Measurements from ENCODE around the gene NATD1.
A peak's percentile ranks its signal among the peaks of the same experiment; 100 is the strongest.

Gene NATD1

DNA sequence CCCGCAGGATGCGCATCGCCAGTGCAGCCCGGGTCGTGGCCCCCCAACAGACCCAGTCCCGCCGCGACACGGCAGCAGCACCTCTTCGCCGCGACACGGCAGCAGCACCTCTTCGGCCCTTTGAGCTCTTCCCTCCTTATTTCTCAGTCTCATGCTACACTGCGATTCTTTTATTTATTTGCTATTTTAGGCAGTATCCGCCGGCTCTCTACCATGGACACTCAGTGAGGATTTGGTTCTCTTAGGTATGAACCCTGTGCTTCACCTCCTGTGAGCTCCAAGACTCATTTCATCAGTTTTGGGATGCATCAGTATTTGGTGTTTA is 23.0 kb upstream of the NATD1 start:
- no peak for DNase-seq (ENCODE audit: insufficient read length, low spot score)
- no peak for FAIRE-seq

DNA sequence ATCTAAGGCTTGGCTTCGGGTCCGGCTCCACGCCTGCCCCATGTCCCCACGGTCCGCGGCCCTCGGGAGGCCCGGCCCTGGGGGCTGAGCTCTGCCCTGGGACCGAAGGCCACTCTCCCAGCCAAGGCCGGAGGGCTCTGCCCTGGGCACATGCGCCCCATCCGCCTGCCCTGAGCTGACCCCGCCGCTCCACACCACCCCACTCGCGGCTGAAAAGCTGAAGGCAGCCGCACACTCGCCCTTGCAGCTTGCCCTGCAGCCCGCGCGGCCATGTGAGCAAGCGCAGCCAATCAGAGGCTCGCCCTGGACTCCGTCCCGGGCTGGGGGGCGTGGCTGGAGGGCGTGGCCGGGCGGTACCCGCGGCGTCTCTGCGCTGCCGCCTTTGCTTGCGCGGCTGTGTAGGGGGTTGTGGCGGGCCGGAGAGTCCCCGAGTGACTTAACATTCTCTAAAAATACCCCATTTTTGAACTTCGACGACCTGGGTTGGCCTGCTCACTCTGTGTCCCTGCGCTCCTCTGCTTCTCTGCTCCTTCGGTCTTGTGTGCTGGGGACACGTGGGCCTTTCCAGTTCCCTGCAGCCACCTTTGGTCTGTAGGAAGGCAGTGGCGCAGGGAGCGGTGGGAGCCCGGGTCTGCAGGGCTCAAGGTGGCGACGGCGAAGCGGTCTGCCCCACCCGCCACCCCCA is 22.5 kb upstream of the NATD1 start:
- FAIRE-seq (peak; percentile 83), DNase-seq (ENCODE audit: insufficient read length, low spot score) (peak; percentile 93)

DNA sequence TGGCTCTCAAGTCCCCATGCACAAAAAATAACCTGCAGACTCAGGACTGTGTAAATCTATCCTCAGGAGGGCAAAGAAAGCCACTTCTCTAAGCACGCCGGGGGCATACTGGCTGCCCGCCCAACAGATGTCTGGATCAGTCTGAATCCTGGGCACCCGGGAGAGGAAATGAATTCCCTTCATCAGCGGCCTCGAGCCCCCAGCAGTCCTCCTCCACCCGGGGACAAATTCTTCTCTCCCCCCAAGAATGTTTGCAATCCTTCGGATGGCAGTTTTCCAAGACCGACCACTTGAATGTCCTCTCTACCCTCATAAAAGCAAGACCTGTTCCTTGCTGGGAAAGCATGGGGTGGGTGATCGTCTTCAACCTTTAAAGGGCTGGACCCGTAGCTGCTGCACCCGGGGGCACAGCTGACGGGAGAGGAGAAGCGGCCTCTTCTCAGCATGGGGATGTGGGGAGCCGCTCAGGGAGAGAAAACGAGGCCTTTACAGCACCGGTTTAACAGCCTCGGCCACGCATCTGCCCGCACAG is 21.9 kb upstream of the NATD1 start:
- FAIRE-seq (no peak), DNase-seq (ENCODE audit: insufficient read length, low spot score) (no peak)

DNA sequence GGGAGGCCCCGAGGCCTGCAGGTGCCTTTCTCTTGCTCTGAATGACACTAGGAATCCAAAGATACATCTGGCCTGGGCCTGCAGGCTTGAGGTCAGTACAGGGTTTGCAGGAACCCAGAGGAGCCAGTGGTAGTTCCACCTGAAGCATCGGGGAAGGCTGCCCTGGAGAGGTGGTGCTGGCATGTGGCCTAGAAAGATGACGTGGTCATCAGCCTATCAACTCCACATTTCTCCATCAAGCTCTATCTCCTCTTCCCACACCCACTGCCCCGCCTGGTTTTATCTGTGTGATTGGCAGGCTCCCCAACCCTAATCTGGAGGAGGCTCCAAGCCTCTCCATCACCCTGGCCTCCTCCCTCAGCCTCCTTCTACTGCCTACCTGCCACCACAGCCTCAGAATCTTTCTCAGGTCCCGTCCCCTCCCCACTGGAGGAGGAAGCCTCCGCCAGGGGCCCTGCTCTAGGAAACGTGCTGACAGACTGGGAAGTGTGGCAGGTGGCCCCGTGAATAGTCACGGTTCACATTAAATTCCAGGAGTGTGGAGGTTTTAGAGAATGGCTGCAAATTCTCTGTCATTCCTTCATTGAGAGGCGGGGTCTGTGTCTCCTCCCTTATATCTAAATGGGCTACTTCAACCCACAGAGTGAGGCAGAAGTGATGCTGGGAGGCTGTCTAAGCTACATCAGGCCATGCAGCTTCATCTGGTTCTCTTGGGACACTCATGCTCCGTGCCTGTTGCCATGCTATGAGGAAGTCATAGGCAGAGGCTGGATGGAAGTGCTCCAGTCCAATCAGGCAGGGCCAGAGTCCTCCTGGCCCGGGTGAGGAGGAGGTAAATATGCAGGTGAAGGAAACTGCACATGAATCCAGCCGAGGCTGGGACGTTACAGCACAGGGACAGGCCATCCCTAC is 19.9 kb upstream of the NATD1 start:
- no peak for DNase-seq (ENCODE audit: insufficient read length, low spot score)
- FAIRE-seq: no peak

DNA sequence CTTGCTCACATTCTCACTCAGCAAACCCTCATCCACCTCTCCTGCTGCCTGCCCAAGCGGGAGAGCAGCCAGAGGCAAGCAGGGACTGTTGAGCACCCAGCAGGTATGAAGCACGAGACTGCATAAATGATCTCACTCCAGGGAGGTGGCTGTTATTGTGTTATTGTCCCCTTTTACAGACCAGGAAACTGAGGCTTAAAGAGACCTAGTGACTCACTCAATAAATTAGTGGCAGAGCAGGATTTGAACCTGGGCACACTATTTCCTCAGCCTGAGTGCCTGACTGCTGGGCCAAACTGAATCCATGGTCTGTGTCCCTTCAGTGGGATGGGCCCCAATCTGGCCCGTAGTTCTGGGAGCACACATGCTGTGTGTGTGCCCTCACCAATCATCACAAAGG is 19.0 kb upstream of the NATD1 start:
- DNase-seq (ENCODE audit: insufficient read length, low spot score): no peak
- no peak for FAIRE-seq

DNA sequence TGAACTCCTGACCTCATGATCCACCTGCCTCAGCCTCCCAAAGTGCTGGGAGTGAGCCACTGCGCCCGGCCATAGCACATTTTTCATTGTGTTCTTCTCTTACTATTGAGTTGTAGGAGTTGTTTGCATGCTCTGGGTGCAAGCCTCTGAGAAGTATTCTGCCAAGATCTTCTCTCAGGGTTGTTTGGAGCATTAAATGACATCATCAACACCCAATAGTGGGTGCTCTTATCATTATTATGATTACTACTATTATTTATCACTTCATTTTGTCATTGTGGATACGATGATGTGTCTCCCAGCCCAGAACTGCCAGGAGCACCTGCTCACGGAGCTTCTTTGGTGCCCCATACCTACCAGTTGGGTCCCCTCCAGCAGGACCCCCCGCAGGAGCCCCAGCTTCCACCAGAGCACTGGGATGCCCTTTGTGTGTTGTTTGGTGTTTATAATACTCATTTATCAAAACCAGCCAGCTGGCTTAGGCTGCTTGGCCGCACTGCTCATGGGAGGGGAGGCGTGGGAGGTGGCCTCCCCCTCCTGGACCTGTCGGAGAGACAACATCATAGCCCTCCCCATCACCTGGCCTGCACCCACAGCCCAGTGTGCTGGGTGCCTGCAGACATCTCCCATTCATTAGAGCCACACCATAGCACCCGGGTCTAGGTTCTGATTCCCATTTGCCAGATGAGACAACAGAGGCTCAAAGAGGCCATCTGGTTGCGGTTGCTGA is 18.4 kb upstream of the NATD1 start:
- DNase-seq (ENCODE audit: insufficient read length, low spot score) (no peak), FAIRE-seq (no peak)

- FAIRE-seq (no peak), DNase-seq (ENCODE audit: insufficient read length, low spot score) (no peak)
Observed at GRCh38 chr17:21269394-21269793, 16.2 kb upstream of the NATD1 start.

DNA sequence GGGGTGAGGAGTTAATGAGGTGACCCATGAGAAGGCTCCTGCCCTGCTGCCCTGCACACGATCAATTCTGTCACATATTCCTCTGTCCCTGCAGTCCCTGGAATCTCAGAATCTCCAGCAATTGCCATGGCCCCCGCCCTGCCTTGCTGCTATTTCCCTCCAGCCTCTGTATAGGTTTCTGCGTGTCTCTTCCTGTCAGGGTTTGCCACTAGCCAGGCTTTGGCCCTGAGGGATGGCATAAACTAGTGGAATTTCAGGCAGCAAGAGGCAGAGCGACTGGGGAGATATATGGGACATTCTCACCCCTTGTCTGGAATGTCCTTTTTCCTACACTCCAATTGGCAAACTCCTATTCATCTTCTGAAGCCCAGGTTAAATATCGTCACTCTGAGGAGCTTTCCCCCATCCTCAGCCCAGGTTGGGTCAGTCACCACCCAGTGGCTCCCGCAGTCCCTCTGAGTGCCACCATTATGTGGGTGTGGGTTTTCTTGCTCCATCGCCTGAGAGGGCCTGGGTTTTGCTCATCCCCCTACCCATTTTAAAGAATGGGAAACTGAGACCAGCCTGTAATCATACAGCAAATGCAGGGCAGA is 15.5 kb upstream of the NATD1 start:
- FAIRE-seq (no peak), DNase-seq (ENCODE audit: insufficient read length, low spot score) (no peak)

- no peak for DNase-seq (ENCODE audit: insufficient read length, low spot score)
- FAIRE-seq: no peak
Observed at GRCh38 chr17:21263376-21263775, 10.2 kb upstream of the NATD1 start.

- DNase-seq (ENCODE audit: insufficient read length, low spot score) (no peak), FAIRE-seq (no peak)
Observed at GRCh38 chr17:21262259-21262993, 9.2 kb upstream of the NATD1 start.

GRCh38 chr17:21258593-21258992 is 5.4 kb upstream of the NATD1 start:
- no peak for FAIRE-seq
- DNase-seq (ENCODE audit: insufficient read length, low spot score): no peak

- no peak for FAIRE-seq
- no peak for DNase-seq (ENCODE audit: insufficient read length, low spot score)
Observed at GRCh38 chr17:21253646-21254441, 634 bp upstream of the NATD1 start.

GRCh38 chr17:21252289-21252795 is 868 bp downstream of the NATD1 start:
- no peak for FAIRE-seq
- DNase-seq (ENCODE audit: insufficient read length, low spot score): no peak

- FAIRE-seq (no peak), DNase-seq (ENCODE audit: insufficient read length, low spot score) (no peak)
Observed at GRCh38 chr17:21251337-21252010, 1.7 kb downstream of the NATD1 start.

- FAIRE-seq: no peak
- no peak for DNase-seq (ENCODE audit: insufficient read length, low spot score)
Observed at GRCh38 chr17:21250854-21251253, 2.4 kb downstream of the NATD1 start.

DNA sequence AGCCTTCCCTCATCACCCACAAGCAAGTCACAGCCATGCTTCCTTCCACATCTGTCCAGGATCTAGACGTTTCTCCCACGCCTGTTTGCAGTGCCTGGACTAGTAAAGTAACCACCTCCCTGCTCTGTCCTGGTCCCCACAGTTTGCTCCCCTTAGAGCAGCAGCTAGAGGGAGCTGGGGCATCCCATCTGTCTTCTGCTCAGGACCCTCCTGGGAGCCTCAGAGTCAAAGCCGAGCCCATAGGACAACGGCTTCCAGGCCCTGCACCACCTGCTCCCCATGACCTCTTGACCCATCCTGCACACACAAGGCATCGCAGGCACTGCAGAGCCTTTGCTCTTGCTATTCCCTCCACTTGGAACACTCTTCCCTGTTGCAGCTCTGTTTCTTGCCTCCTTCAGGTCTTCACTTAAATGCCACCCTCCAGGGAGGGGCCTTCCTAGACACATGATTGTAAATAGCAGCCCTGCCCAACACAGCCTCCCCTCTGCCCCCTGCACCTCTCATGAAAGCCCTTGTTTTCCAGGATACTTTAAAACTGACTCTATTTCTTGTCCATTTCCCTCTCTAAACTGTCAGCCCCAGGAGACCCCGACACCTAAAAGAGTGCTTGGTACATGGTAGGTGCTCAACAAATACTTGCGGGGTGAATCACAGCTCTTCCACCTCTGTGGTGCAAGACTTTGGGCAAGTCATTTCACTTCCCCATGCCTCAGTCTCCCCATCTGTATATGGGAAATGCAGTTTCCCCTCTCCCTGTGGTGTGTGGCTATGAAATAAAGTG is 3.1 kb downstream of the NATD1 start:
- FAIRE-seq: no peak
- no peak for DNase-seq (ENCODE audit: insufficient read length, low spot score)

DNA sequence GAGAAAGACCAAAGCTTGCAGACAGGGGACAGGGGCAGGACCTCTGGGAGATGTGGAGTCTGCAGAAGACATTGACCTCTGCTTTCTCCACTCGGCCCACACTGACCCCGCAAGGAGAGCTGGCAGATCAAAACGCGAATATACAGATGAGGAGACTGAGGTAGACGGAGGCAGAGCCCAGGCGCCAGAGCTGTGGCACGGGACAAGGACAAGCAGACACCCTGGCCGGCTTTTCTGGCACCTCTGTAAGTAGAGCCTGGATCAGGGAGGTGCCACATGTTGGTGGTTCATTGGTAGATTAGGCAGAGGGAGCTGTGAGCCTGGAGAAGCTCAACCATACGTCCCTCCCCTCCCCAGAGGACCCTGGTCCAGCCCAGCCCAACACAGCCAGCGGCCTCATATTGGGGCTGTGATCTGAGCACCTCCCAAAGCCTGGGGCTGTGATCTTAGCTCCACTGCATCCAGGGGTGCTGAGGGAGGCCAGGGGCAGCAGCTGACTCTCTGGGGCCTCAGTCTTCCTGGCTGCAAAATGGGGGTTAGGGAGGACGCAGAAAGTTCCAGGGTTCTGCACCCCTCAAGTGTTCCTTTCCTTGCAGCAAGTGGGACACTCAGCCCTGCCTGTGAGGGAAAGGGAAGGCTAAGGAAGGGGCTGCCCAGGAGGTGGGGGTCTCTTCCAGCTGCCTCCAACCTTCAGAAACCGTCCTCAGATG is 4.0 kb downstream of the NATD1 start:
- FAIRE-seq (no peak), DNase-seq (ENCODE audit: insufficient read length, low spot score) (no peak)
